ENCODE results near the gene FGF8.

The FGF8 gene

DNA sequence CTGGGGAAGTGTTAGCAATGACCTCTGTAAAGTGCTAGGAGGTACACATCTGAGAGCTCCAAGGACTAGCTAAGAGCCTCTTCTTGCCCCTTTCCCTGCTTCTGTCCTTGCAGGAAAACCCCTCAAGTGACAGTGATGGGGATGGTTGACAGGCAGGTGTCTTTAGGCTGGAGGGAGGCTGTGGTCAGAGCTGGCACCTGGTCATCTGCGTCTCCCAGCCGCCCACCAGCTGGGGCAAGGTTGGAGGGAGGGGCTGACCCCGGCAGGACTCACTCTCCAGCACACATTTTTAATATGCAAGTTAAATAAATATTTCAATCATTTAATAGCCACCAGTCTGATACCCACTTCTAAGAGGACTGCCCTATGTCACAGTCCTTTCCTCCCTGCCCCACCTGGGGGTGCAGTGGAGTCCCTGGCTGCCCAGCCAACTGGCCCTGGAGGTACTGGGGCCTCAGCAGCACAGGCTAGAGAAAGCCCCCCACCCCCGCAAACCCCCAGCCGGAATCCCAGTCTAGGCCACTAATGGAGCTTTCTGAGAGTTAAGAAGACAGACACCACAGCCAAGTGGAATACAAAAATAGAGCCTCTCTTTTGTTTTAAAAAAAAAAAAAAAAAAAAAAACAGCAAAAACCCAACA is 6.3 kb downstream of the FGF8 start:
- no peak for DNase-seq (ENCODE audit: low read depth in 1 of 2, low spot score in 1 of 2)
- H3K27ac ChIP-seq (replicated peaks): no peak overlapping the region
- peaks cover 39% of the 10 kb centered on the region for H3K27me3 ChIP-seq (ENCODE audit: insufficient read depth, poor library complexity, severe bottlenecking)
- TF ChIP-seq, protein P1, sequence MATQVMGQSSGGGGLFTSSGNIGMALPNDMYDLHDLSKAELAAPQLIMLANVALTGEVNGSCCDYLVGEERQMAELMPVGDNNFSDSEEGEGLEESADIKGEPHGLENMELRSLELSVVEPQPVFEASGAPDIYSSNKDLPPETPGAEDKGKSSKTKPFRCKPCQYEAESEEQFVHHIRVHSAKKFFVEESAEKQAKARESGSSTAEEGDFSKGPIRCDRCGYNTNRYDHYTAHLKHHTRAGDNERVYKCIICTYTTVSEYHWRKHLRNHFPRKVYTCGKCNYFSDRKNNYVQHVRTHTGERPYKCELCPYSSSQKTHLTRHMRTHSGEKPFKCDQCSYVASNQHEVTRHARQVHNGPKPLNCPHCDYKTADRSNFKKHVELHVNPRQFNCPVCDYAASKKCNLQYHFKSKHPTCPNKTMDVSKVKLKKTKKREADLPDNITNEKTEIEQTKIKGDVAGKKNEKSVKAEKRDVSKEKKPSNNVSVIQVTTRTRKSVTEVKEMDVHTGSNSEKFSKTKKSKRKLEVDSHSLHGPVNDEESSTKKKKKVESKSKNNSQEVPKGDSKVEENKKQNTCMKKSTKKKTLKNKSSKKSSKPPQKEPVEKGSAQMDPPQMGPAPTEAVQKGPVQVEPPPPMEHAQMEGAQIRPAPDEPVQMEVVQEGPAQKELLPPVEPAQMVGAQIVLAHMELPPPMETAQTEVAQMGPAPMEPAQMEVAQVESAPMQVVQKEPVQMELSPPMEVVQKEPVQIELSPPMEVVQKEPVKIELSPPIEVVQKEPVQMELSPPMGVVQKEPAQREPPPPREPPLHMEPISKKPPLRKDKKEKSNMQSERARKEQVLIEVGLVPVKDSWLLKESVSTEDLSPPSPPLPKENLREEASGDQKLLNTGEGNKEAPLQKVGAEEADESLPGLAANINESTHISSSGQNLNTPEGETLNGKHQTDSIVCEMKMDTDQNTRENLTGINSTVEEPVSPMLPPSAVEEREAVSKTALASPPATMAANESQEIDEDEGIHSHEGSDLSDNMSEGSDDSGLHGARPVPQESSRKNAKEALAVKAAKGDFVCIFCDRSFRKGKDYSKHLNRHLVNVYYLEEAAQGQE (IDR thresholded peaks at IDR 0.05; ENCODE audit: insufficient replicate concordance, low read depth): no peak
- TF ChIP-seq GABPA (IDR thresholded peaks at IDR 0.05; ENCODE audit: low read depth): no peak
- TF ChIP-seq SPI1 (IDR thresholded peaks at IDR 0.05; ENCODE audit: borderline replicate concordance, low read depth): no peak
- TF ChIP-seq, protein P2, sequence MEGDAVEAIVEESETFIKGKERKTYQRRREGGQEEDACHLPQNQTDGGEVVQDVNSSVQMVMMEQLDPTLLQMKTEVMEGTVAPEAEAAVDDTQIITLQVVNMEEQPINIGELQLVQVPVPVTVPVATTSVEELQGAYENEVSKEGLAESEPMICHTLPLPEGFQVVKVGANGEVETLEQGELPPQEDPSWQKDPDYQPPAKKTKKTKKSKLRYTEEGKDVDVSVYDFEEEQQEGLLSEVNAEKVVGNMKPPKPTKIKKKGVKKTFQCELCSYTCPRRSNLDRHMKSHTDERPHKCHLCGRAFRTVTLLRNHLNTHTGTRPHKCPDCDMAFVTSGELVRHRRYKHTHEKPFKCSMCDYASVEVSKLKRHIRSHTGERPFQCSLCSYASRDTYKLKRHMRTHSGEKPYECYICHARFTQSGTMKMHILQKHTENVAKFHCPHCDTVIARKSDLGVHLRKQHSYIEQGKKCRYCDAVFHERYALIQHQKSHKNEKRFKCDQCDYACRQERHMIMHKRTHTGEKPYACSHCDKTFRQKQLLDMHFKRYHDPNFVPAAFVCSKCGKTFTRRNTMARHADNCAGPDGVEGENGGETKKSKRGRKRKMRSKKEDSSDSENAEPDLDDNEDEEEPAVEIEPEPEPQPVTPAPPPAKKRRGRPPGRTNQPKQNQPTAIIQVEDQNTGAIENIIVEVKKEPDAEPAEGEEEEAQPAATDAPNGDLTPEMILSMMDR (IDR thresholded peaks at IDR 0.05; ENCODE audit: insufficient read depth, low read length): no peak
- TF ChIP-seq POLR2AphosphoS5 (IDR thresholded peaks at IDR 0.05; ENCODE audit: low read depth): no peak
- no peak overlapping the region for H3K4me3 ChIP-seq (replicated peaks; ENCODE audit: insufficient read depth, low read length)

DNA sequence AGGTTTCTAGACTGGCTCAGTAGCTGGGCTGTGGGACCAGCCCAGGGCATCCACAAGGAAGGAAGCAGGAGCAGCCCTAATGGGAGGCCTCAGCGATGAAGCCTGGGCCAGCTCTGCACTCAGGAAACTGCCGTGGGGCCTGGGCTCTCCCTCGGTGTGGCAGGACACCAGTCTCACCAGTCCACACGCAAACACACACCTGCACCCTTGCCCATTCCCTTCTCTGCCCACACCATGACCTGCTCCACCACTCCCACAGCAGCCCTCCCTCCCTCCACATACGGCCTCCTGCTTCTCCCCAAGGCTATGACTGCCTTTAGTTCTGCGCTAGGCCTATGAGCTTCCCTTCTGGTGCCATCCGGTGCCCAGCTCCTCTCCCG is 7.1 kb downstream of the FGF8 start:
- no peak for TF ChIP-seq GABPA (IDR thresholded peaks at IDR 0.05; ENCODE audit: low read depth)
- no peak for TF ChIP-seq POLR2AphosphoS5 (IDR thresholded peaks at IDR 0.05; ENCODE audit: low read depth)
- TF ChIP-seq, protein P1 (IDR thresholded peaks at IDR 0.05; ENCODE audit: insufficient replicate concordance, low read depth): no peak
- no peak for TF ChIP-seq SPI1 (IDR thresholded peaks at IDR 0.05; ENCODE audit: borderline replicate concordance, low read depth)
- TF ChIP-seq, protein P2 (IDR thresholded peaks at IDR 0.05; ENCODE audit: insufficient read depth, low read length): no peak
- no peak overlapping the region for H3K27ac ChIP-seq (replicated peaks)
- DNase-seq (ENCODE audit: low read depth in 1 of 2, low spot score in 1 of 2): no peak
- peaks cover 30% of the 10 kb centered on the region for H3K27me3 ChIP-seq (ENCODE audit: insufficient read depth, poor library complexity, severe bottlenecking)
- no peak overlapping the region for H3K4me3 ChIP-seq (replicated peaks; ENCODE audit: insufficient read depth, low read length)

DNA sequence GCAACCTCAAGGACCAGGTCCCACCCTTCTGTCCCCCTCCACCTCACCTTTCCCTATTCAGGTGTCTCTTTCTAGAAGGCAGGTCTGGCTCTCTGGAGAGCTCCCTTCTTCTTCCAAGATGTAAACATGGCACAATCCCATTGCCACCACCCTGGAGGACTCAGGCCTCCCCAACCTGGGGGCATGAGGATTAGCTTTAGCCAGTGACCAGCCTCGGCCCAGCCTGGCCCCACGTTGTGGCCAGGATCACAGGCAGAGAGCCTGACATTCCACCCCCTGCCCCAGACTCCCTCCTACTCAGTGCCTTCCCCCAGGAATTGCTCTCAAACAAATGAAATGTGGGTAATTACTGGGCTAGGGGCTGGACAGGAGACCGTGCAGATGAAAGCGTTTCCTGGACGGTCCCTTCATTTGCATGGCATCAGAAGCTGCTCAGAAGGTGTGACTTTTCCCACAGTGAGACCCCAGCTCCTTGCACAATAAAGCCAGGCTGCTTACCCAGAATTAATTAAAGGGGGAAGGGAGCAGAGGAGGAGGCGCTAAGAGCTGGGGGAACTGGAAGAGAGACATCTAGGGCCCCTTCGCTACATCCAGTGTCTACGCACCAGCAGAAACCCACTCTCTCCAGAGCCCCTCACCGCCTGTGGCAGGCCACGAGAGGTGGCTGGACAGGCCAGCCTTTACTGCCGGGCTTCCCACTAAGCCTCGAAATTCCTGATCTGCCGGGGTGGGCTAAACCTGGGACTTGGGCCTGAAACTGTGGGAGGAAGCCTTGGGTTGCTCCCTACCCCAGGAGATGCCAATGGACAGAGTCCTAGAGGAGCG is 7.7 kb downstream of the FGF8 start:
- H3K27ac ChIP-seq (replicated peaks): no peak overlapping the region
- TF ChIP-seq, protein P2 (IDR thresholded peaks at IDR 0.05; ENCODE audit: insufficient read depth, low read length): no peak
- TF ChIP-seq GABPA (IDR thresholded peaks at IDR 0.05; ENCODE audit: low read depth) (no peak), POLR2AphosphoS5 (IDR thresholded peaks at IDR 0.05; ENCODE audit: low read depth) (no peak), SPI1 (IDR thresholded peaks at IDR 0.05; ENCODE audit: borderline replicate concordance, low read depth) (no peak)
- TF ChIP-seq, protein P1 (IDR thresholded peaks at IDR 0.05; ENCODE audit: insufficient replicate concordance, low read depth): no peak
- H3K4me3 ChIP-seq (replicated peaks; ENCODE audit: insufficient read depth, low read length): no peak overlapping the region
- no peak for DNase-seq (ENCODE audit: low read depth in 1 of 2, low spot score in 1 of 2)
- peaks cover 24% of the 10 kb centered on the region for H3K27me3 ChIP-seq (ENCODE audit: insufficient read depth, poor library complexity, severe bottlenecking)

All from HL-60 (cell line).